ENCODE results near the gene NHLRC3.

Gene NHLRC3

DNA sequence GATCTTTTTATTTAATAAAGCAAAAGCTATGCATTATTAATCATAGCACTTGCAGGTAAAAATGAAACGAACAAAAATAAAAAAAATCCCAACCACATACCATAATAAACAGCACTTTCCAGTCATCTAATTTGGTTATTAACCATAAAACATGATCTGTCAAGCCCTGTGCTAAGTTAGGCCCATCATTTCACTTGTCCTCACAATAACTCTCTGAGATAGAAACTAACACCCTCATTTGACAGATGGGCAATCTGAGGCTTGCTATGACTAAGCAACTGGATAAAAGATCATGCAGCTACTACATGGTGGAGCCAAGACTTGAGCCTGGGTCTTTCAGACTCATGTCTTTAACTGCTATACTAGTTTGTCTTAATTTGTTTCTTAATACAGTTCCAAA is 22.2 kb upstream of the NHLRC3 start:
- no peak for DNase-seq (ENCODE audit: extremely low read depth, low read depth)
- TF ChIP-seq, protein P1, sequence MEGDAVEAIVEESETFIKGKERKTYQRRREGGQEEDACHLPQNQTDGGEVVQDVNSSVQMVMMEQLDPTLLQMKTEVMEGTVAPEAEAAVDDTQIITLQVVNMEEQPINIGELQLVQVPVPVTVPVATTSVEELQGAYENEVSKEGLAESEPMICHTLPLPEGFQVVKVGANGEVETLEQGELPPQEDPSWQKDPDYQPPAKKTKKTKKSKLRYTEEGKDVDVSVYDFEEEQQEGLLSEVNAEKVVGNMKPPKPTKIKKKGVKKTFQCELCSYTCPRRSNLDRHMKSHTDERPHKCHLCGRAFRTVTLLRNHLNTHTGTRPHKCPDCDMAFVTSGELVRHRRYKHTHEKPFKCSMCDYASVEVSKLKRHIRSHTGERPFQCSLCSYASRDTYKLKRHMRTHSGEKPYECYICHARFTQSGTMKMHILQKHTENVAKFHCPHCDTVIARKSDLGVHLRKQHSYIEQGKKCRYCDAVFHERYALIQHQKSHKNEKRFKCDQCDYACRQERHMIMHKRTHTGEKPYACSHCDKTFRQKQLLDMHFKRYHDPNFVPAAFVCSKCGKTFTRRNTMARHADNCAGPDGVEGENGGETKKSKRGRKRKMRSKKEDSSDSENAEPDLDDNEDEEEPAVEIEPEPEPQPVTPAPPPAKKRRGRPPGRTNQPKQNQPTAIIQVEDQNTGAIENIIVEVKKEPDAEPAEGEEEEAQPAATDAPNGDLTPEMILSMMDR (IDR thresholded peaks at IDR 0.05; ENCODE audit: low read depth, low read length) = no peak

GRCh38 chr13:39016787-39017186 is 21.5 kb upstream of the NHLRC3 start:
- DNase-seq (ENCODE audit: extremely low read depth, low read depth) = no peak
- TF ChIP-seq, protein P1 (IDR thresholded peaks at IDR 0.05; ENCODE audit: low read depth, low read length) = peak; percentile 35

GRCh38 chr13:39020853-39021462 is 17.3 kb upstream of the NHLRC3 start:
- TF ChIP-seq, protein P1 (IDR thresholded peaks at IDR 0.05; ENCODE audit: low read depth, low read length) = no peak
- DNase-seq (ENCODE audit: extremely low read depth, low read depth) = no peak

- DNase-seq (ENCODE audit: extremely low read depth, low read depth) = no peak
Measured at GRCh38 chr13:39023316-39023715, 14.9 kb upstream of the NHLRC3 start.

GRCh38 chr13:39023761-39024160 is 14.5 kb upstream of the NHLRC3 start:
- TF ChIP-seq, protein P1 (IDR thresholded peaks at IDR 0.05; ENCODE audit: low read depth, low read length) = no peak
- no peak for DNase-seq (ENCODE audit: extremely low read depth, low read depth)

More at GRCh38 chr13:39023316-39023715, 14.9 kb upstream of the NHLRC3 start:
- TF ChIP-seq, protein P1 (IDR thresholded peaks at IDR 0.05; ENCODE audit: low read depth, low read length) = no peak

DNA sequence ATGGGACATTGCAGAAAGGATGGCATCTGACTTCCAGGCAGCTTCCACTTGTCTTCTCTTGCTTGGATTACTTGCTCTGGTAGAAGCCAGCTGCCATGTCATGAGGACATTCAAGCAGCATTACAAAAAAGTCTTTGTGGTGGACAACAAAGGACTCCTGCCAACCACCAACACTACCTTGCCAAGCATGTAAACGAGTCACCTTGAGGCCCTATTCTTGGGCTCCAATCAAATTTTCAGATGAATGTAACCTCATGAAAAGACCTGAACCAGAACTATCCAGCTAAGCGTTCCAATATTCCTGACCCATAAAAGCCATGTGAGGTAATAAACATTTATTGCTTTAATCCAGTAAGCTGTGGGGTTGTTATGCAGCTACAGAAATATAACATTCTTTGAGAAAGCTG is 12.8 kb upstream of the NHLRC3 start:
- DNase-seq (ENCODE audit: extremely low read depth, low read depth) = no peak
- TF ChIP-seq, protein P1 (IDR thresholded peaks at IDR 0.05; ENCODE audit: low read depth, low read length) = no peak

DNA sequence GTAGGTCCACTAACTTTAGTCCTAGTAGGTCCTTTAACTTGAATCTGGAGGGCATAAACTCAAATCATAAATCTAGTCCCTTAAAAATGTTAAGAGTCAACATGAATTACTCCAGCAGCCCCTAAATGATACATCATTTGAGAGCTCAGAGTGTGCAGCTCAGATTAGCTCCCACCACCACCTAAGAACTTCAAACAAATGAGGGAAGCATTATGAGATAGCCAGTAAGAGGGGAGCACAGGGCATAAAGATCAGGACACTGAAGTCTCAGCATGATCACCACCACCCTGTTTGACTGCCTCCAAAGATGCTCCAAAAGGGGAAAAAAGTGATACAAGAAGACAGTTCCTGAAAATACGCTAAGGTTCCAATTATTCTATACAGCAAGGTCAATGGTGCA is 6.1 kb upstream of the NHLRC3 start:
- TF ChIP-seq, protein P1 (IDR thresholded peaks at IDR 0.05; ENCODE audit: low read depth, low read length) = no peak
- DNase-seq (ENCODE audit: extremely low read depth, low read depth) = no peak

All from AG09319 (cell line).